Keratinocyte (primary cell): ENCODE data around the gene CCDC197. TPM values are rescaled to one million over a fixed set of nuclear protein-coding genes. Genes with fewer than 3 reads are reported as not detected.

ENCODE experiments used
- DNase-seq: peaks from one replicate; pipeline ENCODE4 v3.0.0-alpha.2; 2011; ENCODE audit warnings: low read depth, missing footprints, low spot score
- FAIRE-seq: peaks from 2 replicates; lab custom pipeline; 2011; peaks lifted over from hg19 to GRCh38; lab: Jason Lieb, UNC
- H2AFZ ChIP-seq: 2 replicates; pipeline ENCODE4 v1.6.0; 2012; ENCODE audit warnings: low read length, control low read depth, inconsistent platforms; ENCODE audit not compliant: control insufficient read depth
- H3K27ac ChIP-seq: 2 replicates; pipeline ENCODE4 v1.5.1; 2011; ENCODE audit warnings: low read length; ENCODE audit not compliant: control insufficient read depth, insufficient read depth
- H3K27me3 ChIP-seq: 3 replicates; pipeline ENCODE4 v1.6.0; 2011; ENCODE audit warnings: low read length; ENCODE audit not compliant: control insufficient read depth, insufficient read depth; ENCODE audit errors: extremely low read depth
- H3K36me3 ChIP-seq, 2 experiments: 2 replicates in 1 of 2; 3 replicates in 1 of 2; pipeline ENCODE4 v1.5.1; 2011; ENCODE audit warnings: low read length in 2 of 2, mild to moderate bottlenecking in 1 of 2; ENCODE audit not compliant: control insufficient read depth in 2 of 2, insufficient read depth in 2 of 2; ENCODE audit errors: extremely low read depth in 1 of 2
- H3K4me1 ChIP-seq: 3 replicates; pipeline ENCODE4 v1.5.1; 2011; ENCODE audit warnings: low read length; ENCODE audit not compliant: control insufficient read depth, insufficient read depth; ENCODE audit errors: extremely low read depth
- H3K4me2 ChIP-seq: 3 replicates; pipeline ENCODE4 v1.6.0; 2011; ENCODE audit warnings: low read depth, low read length; ENCODE audit not compliant: control insufficient read depth, insufficient read depth; ENCODE audit errors: extremely low read depth
- H3K4me3 ChIP-seq, 3 experiments: fragments of 200-600 bp in 1 of 3; sonication (generic) in 1 of 3; 2 replicates in 2 of 3; 3 replicates in 1 of 3; pipeline ENCODE4 v1.5.1; 2011 to 2016; ENCODE audit warnings: low read length in 3 of 3, mild to moderate bottlenecking in 3 of 3, control low read depth in 2 of 3, inconsistent platforms in 1 of 3, low read depth in 1 of 3, mixed read lengths in 1 of 3, mixed run types in 1 of 3, moderate library complexity in 1 of 3; ENCODE audit not compliant: control insufficient read depth in 2 of 3, insufficient read depth in 2 of 3; ENCODE audit errors: extremely low read depth in 1 of 3
- H3K79me2 ChIP-seq: 2 replicates; pipeline ENCODE4 v1.6.0; 2012; ENCODE audit warnings: low read length; ENCODE audit not compliant: control insufficient read depth, insufficient read depth
- H3K9ac ChIP-seq: 3 replicates; pipeline ENCODE4 v1.6.0; 2011; ENCODE audit warnings: low read length; ENCODE audit not compliant: control insufficient read depth, insufficient read depth; ENCODE audit errors: extremely low read depth
- H3K9me1 ChIP-seq: 3 replicates; pipeline ENCODE4 v1.6.0; 2011; ENCODE audit warnings: low read length; ENCODE audit not compliant: control insufficient read depth, insufficient read depth; ENCODE audit errors: extremely low read depth
- H3K9me3 ChIP-seq: 2 replicates; pipeline ENCODE4 v1.5.1; 2012; ENCODE audit warnings: low read depth, low read length; ENCODE audit not compliant: control insufficient read depth
- H4K20me1 ChIP-seq: 3 replicates; pipeline ENCODE4 v1.6.0; 2011; ENCODE audit warnings: low read length; ENCODE audit not compliant: control insufficient read depth, insufficient read depth; ENCODE audit errors: extremely low read depth
- CTCF ChIP-seq, 3 experiments: IDR thresholded peaks in 1 of 3; conservative IDR thresholded peaks in 1 of 3; optimal IDR thresholded peaks in 1 of 3; 2 replicates in 2 of 3; 3 replicates in 1 of 3; pipeline versions ENCODE3 to v1.5.1; 2011; ENCODE audit warnings: low read length in 3 of 3, mild to moderate bottlenecking in 3 of 3, moderate library complexity in 2 of 3, control low read depth in 1 of 3, inconsistent platforms in 1 of 3; ENCODE audit not compliant: insufficient read depth in 2 of 3; ENCODE audit errors: extremely low read depth in 1 of 3
- EZH2 ChIP-seq: IDR thresholded peaks from one replicate; pipeline ENCODE4 v1.6.1; 2012; ENCODE audit warnings: inconsistent platforms, mild to moderate bottlenecking, low read length, moderate library complexity
- dilution Hi-C: fragments of 300-500 bp; cut with MboI; formaldehyde crosslinking; loops from one replicate; pipeline ENCODE4 v1.7.0; 2020; ENCODE audit warnings: low sequenced_read_pairs; ENCODE audit not compliant: extremely low pct_ligation_motif_present
- polyA plus RNA-seq, 5 experiments: library from polyadenylated mRNA; depleted of rRNA in 3 of 5; stranded (reverse) in 3 of 5; stranded (forward) in 1 of 5; unstranded in 1 of 5; fragments of >200 nt; gene quantifications; 1 replicate in 1 of 5; 2 replicates in 3 of 5; 3 replicates in 1 of 5; pipeline versions ENCODE4 v1.2.1 to v1.2.3, GENCODE V29; 2011 to 2012; ENCODE audit warnings: missing spikeins in 2 of 5, low read depth in 1 of 5, low replicate concordance in 1 of 5
- small RNA-seq, 3 experiments: library from RNA; depleted of rRNA; stranded (forward); fragments of <200 nt; gene quantifications; one replicate each; pipeline ENCODE3, GENCODE V24; 2012; ENCODE audit warnings: low read depth in 3 of 3, low replicate concordance in 1 of 3; ENCODE audit not compliant: insufficient read length in 3 of 3

Gene CCDC197
- polyA plus RNA-seq, 1 donor (not counting 4 experiments of a cell fraction or from before 2014, with no cell fraction given), result not detected

GRCh38 chr14:94056579-94057308 is 59.6 kb downstream of the CCDC197 start:
- no peak overlapping the region for H2AFZ ChIP-seq
- FAIRE-seq (no peak), DNase-seq (no peak)
- H3K27ac ChIP-seq, result no peak overlapping the region
- H4K20me1 ChIP-seq, result no peaks in the 10 kb centered on the region
- TF ChIP-seq CTCF (optimal IDR thresholded peaks at IDR 0.05 in 1 of 3, IDR thresholded peaks at IDR 0.05 in 1 of 3, conservative IDR thresholded peaks at IDR 0.05 in 1 of 3; ENCODE audit: extremely low read depth in 1 of 3, insufficient read depth in 2 of 3, low read length in 3 of 3) (no peak), EZH2 (no peak)
- H3K27me3 ChIP-seq, result no peaks in the 10 kb centered on the region
- H3K9me3 ChIP-seq, result no peaks in the 10 kb centered on the region
- no peak overlapping the region for H3K4me3 ChIP-seq
- H3K4me1 ChIP-seq, result no peaks in the 10 kb centered on the region
- H3K79me2 ChIP-seq, result peaks cover 9% of the 10 kb centered on the region
- H3K4me2 ChIP-seq, result no peak overlapping the region
- peaks cover 36 to 66% of the 10 kb centered on the region in 2 experiments for H3K36me3 ChIP-seq
- no peaks in the 10 kb centered on the region for H3K9me1 ChIP-seq
- H3K9ac ChIP-seq, result no peak overlapping the region
- dilution Hi-C loops, result no loop called here

- Histone ChIP-seq H2AFZ (no peak overlapping the region), H3K9me1 (no peaks in the 10 kb centered on the region), H3K27ac (no peak overlapping the region), H4K20me1 (no peaks in the 10 kb centered on the region), H3K9me3 (no peaks in the 10 kb centered on the region), H3K9ac (no peak overlapping the region), H3K4me2 (no peak overlapping the region), H3K4me3 (no peak overlapping the region), H3K36me3 (peaks cover 30 to 59% of the 10 kb centered on the region in 2 experiments), H3K27me3 (no peaks in the 10 kb centered on the region), H3K79me2 (peaks cover 13% of the 10 kb centered on the region), H3K4me1 (peaks cover 12% of the 10 kb centered on the region)
- dilution Hi-C loops, result no loop called here
- TF ChIP-seq CTCF (optimal IDR thresholded peaks at IDR 0.05 in 1 of 3, IDR thresholded peaks at IDR 0.05 in 1 of 3, conservative IDR thresholded peaks at IDR 0.05 in 1 of 3; ENCODE audit: extremely low read depth in 1 of 3, insufficient read depth in 2 of 3, low read length in 3 of 3) (no peak), EZH2 (no peak)
- FAIRE-seq (no peak), DNase-seq (no peak)
Observed at GRCh38 chr14:94058128-94058673, 61.1 kb downstream of the CCDC197 start.

Small RNAs within 50 kb of the gene (small RNA-seq; reads per million reads assigned to genes)
- 0 reads per million in 3 experiments for gene MIR4506

Other genes starting within 250 kb of the CCDC197 start
- gene PRIMA1, start 208.8 kb upstream of the CCDC197 start, polyA plus RNA-seq, result not detected in 3 replicates
- gene FAM181A, start 70.0 kb upstream of the CCDC197 start, polyA plus RNA-seq, result 0.04 TPM in 1 of 3 replicates, not detected in the others
- gene ASB2, start 20.7 kb upstream of the CCDC197 start, polyA plus RNA-seq, result 0.31 to 1.7 TPM (median 0.56 TPM) in 3 replicates
- 2.6 to 4.8 TPM (median 3.5 TPM) in 3 replicates for gene OTUB2, start 29.0 kb downstream of the CCDC197 start, polyA plus RNA-seq
- 171 to 179 TPM (median 172 TPM) in 3 replicates for gene DDX24, start 83.9 kb downstream of the CCDC197 start, polyA plus RNA-seq
- 17.4 to 25.0 TPM (median 18.9 TPM) in 3 replicates for gene IFI27L1, start 84.0 kb downstream of the CCDC197 start, polyA plus RNA-seq
- gene IFI27, start 113.4 kb downstream of the CCDC197 start, polyA plus RNA-seq, result 1,132 to 3,594 TPM (median 2,783 TPM) in 3 replicates
- gene IFI27L2, start 132.3 kb downstream of the CCDC197 start, polyA plus RNA-seq, result 67.5 to 179 TPM (median 82.2 TPM) in 3 replicates
- gene PPP4R4, start 177.0 kb downstream of the CCDC197 start, polyA plus RNA-seq, result 8.1 to 9.0 TPM (median 8.9 TPM) in 3 replicates